HL-60 (cell line): ENCODE data around the gene KLF12.

ENCODE experiments used
- CTCF ChIP-seq: IDR thresholded peaks from one replicate; pipeline ENCODE4 v1.5.1; 2011; ENCODE audit warnings: low read length, control low read depth, inconsistent platforms; ENCODE audit not compliant: insufficient read depth
- REST ChIP-seq: IDR thresholded peaks from 2 replicates; pipeline ENCODE4 v1.6.1; 2012; ENCODE audit warnings: low read depth; ENCODE audit not compliant: insufficient replicate concordance

- no peak for TF ChIP-seq REST
- TF ChIP-seq CTCF: no peak
Measured at GRCh38 chr13:74145249-74145975, 11.2 kb upstream of the KLF12 start.
